Cardiac septum (tissue), 1 donor: ENCODE results near the gene EDDM3A. TPM values are rescaled to one million over a fixed set of nuclear protein-coding genes. Genes with fewer than 3 reads are reported as not detected.
"Not testable (repeated sequence)": the region's sequence is repeated elsewhere in the genome, so short reads cannot be mapped to it uniquely, and the experiment has no call there.

Experiments used
- DNase-seq: peaks from one replicate; pipeline ENCODE4 v3.0.0-alpha.2; 2020; ENCODE audit warnings: low spot score
- intact Hi-C: fragments of 100-400 bp; cut with DNase I; formaldehyde crosslinking; loops from one replicate; pipeline ENCODE4 v1.14.0; 2022
- long read RNA-seq: library from polyadenylated mRNA; unstranded; transcript quantifications from one replicate; pipeline ENCODE4 v2.0.0, GENCODE V29; 2021
- total RNA-seq: library from RNA; stranded (reverse); fragmentation: NEBNext Ultra II Directional; extraction: Animal tissue kit (Norgen Biotek cat#: 25700); gene quantifications from one replicate; pipeline ENCODE4 v1.2.1, GENCODE V29; 2021
- donor health status: DM: no; HTN: no; CAD: no.

EDDM3A gene, protein sequence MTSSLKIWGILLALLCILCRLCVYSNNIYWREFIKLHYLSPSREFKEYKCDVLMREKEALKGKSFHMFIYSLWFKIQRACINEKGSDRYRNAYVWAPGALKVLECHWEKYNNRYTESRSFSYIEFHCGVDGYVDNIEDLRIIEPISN
- total RNA-seq = not detected
- long read RNA-seq = 0 reads

DNA sequence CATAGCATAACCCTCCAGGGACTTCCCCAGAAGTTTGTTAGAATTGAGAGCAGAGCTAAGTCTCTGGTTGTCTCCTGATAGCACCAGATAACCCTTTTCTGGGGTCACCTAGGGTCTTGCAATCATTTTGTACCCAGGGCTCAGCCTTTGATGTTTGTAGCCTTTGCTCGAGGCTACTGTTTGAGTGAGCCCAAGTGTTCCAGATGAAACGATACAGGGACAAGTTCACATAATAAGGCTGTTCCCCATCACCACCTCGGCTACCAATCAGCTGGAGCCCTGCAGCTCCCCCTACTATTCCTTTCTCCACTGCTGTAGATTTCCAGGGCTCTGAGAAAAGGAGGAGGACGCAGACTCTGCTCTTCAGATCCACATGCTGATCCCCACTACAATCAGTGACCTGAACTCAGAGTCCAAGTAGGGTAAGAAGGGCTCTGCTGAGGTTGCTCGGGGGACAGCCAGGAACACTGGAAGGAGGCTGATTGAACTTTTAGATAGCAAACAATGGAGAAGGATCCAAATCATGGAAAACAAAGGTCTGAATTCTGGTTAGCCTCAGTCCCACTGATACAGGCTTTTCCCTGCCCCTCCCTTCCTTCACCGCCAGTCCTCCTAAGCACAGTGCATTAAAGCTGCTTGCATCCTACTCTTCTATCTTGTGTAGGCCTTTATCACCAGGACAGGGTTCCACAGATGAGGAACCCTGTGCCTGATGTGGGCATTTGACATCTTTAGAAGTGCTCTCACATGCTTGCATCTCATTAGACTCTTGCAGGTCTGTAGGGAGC is at the start of gene EDDM3A:
EDDM3A (plus strand) TSS at position 317 of the 788 bp plus-strand sequence. CDS start 1,694 bp downstream, outside the sequence.
- intact Hi-C loops = no loop called here
- DNase-seq = no peak

DNA sequence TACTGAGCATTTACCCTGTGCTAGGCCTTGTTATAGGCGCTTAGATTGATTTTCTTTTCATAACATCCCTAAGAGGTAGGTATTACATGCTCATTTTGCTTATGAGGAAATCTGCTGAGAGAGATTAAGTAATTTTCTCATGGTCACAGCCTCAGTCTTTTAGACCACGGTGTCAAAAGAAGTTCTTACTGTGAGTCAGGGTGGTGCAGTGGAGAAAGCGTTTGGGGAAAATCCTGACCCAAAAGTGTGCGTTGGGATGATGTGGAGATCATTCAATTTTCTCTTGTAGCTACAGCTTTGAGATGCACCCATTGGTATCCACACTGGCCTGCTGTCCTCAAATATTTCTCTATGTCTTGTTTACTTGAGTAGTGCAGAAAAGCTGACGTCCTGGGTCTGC is 48.9 kb upstream of the EDDM3A start:
- intact Hi-C loops = loop anchor here (2.0 to 5.0 kb wide), 2 partner anchors 158 to 341 kb away; no protein-coding TSS in a partner anchor
- no peak for DNase-seq

GRCh38 chr14:20697273-20698017 is 48.2 kb upstream of the EDDM3A start:
- intact Hi-C loops = loop anchor here (2.0 to 5.0 kb wide), 2 partner anchors 157 to 340 kb away; no protein-coding TSS in a partner anchor
- no peak for DNase-seq

DNA sequence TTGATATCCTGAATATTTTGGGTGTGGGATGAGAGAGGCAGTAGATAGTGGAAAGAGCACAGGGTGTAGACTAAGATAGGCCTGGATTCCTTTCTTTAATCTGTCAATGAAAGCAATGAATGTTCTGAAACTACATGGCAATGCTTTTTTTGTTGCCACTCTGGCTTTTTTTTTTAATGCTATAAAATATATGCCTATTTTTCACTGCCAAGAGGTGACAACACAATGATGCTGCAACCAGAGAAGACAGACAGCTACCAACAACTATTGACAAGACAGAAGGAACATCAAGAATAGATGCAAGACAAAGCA is 47.7 kb upstream of the EDDM3A start:
- intact Hi-C loops = loop anchor here (5.0 kb wide), 1 partner anchor 339 kb away; no protein-coding TSS in a partner anchor
- no peak for DNase-seq

DNA sequence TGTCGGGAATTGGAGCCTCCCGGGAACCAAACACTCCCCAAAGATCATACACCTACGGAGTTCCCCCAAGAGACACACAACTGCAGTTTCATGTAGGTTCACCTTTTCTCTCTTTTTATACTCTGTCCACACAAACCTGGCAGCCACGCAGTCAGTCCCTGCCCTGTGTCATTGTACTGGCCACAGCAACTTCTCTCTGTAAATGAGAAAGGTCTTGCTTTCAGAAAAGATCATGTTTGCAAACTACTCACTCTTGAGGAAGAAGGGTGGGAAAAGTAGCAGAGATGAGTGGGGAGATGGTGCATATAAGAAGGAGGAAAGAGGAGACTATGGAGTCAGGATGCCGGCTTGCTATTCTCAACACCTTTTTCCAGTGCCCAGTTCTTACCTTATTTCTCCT is 46.8 kb upstream of the EDDM3A start:
- DNase-seq = no peak
- intact Hi-C loops = loop anchor here (5.0 kb wide), 1 partner anchor 338 kb away; no protein-coding TSS in a partner anchor

GRCh38 chr14:20699931-20700330 is 45.8 kb upstream of the EDDM3A start:
- intact Hi-C loops = loop anchor here (5.0 kb wide), 1 partner anchor 337 kb away; no protein-coding TSS in a partner anchor
- no peak for DNase-seq

- DNase-seq, intact Hi-C loops: not testable (repeated sequence)
These were observed 44.7 kb upstream of the EDDM3A start for GRCh38 chr14:20700965-20701364.

DNA sequence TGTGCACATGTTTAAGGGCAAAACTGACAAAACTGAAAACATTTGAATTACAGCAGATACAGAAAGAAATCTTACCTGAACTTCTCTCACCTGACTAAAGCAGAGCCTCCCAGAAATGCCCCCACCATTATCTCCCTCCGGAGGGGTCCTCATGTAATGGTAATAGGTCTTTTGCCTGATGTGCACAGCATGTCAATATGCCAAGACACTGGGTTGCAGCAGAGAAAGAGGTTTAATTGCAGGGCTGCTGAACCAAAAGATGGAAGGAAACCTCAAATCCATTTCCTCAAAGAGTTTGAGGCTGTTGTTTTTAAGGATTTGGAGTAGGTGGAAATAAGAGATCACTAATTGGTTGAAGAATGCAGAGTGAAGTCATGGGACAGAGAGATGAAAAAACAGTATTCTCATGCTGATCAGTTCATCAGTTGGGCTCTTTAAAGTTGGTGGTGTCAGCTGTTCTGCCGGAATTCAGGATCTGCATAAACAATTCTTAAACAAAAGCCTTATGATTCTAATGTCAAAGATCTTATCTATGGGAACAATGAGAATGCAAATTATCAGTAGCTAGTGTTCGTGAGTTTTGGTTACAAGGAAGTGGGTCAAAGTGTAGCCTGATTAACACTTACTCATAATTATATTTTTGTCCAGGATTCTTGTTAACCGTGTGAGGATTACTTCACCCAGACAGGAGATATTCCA is 38.9 kb upstream of the EDDM3A start:
- DNase-seq = no peak
- intact Hi-C loops = no loop called here

DNA sequence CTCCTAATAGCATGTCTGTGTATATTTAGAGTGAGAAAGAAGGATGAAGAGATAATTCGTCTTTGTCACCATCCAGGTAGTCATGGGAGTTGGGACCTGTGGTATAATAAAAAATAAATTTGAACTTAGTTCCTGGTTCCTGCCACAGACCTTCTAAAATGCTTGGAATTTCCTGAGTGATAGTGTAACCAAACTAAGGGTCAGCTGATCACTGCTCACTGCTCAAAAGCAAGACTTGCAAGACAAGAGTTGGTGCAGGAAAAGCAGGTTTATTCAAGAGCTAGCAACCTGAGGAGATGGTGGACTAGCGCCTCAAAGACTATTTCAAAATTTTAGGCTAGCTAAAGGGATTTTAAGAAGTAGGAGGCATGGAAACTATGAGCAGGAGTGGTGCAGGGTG is 38.1 kb upstream of the EDDM3A start:
- DNase-seq = no peak
- intact Hi-C loops = no loop called here

- DNase-seq = no peak
- intact Hi-C loops = no loop called here
These were observed 34.4 kb upstream of the EDDM3A start for GRCh38 chr14:20711261-20711660.

DNA sequence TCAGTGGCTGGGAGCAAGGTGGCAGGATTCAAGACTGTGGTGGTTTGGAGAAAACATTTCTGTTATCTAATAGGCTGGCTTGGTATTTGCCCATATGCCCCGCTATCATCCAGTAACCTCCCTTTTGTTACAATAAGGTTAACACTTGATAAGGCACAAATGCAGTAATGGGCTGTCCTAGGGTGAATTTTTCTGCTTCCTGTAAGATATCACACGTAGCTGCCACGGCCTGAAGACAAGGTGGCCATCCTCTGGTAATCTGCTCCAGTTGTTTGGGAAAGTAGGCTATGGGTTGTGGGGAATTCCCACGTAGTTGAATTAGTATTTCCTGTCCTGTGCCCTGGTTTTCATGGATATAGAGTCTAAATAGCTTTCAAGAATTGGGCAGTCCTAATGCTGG is 34.0 kb upstream of the EDDM3A start:
- intact Hi-C loops = no loop called here
- no peak for DNase-seq

DNA sequence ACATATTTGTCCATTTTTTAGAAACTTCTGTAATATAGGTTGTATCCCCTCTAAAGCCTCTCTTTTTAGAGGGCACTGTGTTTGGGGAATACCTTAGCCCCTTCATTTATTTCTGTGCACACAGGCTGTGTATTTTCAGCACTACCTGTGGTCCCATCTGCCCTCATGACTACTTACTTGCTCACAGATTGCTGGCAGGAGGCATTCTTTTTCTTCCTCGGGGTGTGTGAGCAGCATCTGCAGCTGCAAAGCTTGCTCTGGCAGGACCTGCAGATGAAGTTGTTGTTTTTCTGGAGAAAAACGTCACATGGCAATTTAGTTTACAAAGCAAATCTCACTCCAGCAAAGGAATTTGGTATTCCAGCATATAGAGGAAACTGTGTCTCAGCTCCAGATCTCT is 32.8 kb upstream of the EDDM3A start:
- DNase-seq = no peak
- intact Hi-C loops = no loop called here

DNA sequence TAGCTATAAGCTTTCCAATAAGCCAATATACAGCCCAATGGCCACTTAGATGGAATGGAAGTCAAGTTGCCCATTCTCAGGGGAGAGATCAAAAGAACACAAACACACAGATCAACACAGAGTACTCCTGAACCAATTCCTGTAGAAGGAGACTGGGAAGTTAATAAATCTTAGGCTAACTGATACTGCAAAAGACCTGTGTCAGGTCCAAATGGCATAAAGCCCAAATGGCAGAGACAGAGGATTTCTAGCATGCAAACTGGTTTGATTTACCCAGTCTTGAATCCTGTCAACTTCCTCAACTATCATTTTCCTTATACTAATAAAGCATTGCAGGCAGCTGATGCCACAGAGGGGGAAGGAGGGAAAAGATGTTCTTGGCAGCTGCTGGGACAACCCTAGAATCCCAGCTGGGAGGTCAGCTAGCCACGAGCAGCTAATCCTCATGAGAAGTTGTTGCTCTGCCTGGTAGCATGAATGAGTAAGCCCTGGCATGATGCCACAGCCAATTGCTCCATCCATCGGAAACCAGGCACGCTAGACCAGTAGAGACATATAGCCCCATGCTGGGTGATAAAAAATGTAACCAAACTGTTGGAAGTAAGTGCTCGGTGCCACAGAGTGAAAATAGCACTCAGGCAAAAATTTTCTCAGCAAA is 31.0 kb upstream of the EDDM3A start:
- intact Hi-C loops = no loop called here
- DNase-seq = peak; percentile 88

GRCh38 chr14:20719777-20720176 is 25.9 kb upstream of the EDDM3A start:
- intact Hi-C loops = no loop called here
- no peak for DNase-seq

DNA sequence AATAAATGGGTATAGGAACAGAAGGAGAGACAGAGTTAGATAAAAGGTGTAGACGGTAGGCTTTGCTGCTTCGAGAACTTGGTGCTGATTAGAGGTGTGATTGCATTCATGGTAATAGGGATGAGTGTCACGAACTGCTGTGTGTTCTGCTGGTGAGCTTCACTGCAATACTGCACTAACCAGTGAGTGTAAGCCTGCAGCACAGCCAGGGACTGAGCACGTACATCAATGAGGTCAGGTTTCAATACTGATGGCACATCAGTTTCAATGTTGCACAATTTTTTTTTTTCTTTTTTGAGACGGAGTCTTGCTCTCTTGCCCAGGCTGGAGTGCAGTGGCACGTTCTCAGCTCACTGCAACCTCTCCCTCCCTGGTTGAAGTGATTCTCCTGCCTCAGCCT is 24.9 kb upstream of the EDDM3A start:
- intact Hi-C loops = no loop called here
- DNase-seq = no peak

GRCh38 chr14:20722016-20722415 is 23.7 kb upstream of the EDDM3A start:
- intact Hi-C loops = no loop called here
- DNase-seq = no peak

DNA sequence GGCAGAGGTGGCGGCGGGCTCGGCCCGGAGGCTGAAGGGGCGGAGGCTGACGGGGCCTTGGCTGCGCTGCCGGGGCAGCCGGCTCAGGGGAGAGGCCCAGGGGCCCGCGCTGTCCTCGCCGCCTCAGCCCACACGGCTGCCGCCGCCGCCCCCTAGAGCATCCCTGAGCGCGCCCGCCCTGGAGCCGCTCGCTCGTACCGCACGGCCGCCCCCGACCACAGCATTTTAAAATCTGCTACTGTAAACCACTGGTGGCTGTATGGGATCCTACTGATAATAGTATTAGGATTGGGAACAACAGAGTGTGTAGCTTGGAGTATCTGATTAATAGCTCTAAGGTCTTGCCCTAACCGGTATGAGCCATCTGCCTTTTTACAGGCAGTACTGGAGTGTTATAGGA is 22.2 kb upstream of the EDDM3A start:
- intact Hi-C loops = no loop called here
- DNase-seq = no peak

GRCh38 chr14:20726121-20726520 is 19.6 kb upstream of the EDDM3A start:
- intact Hi-C loops, DNase-seq: not testable (repeated sequence)

DNA sequence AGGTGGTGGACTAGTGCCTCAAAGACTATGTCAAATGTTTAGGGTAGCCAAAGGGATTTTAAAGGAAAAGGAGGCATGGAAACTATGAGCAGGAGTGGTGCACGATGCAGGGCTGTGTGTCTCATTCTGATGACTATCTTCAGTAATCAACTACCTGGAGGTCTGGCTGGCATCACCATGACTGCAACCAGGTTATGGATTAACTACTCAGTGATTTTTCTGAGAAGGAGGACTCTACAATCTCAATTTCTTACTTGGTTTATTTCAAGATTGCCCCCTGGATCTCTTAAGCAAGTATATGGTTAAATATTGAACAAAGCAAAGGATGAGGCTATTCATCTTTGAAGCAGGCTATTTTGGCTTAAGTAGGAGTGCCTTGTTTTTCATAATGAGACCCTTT is 19.2 kb upstream of the EDDM3A start:
- no peak for DNase-seq
- intact Hi-C loops = no loop called here
